Calu3 (cell line): ENCODE data around the gene FMNL1. TPM values are rescaled to one million over a fixed set of nuclear protein-coding genes. Genes with fewer than 3 reads are reported as not detected.

Experiments used
- BruUV-seq: library from RNA; stranded (reverse); fragments of 400-500 nt; replicated peaks from 2 replicates; lab custom pipeline; 2021; lab: Mats Ljungman, UMichigan
- CTCF ChIA-PET: fragments of 300-600 bp; sonication (Branson Sonifier 250); formaldehyde crosslinking; loops from one replicate; lab custom pipeline; 2022; ENCODE audit warnings: antibody characterized with exemption; lab: Charles Lee
- DNase-seq: peaks from one replicate; pipeline ENCODE4 v3.0.0; 2022
- H3K27ac Mint-ChIP-seq: one replicate; pipeline ENCODE4 v1.8.0; 2022; ENCODE audit warnings: mixed read lengths; ENCODE audit not compliant: unreplicated experiment
- H3K27me3 Mint-ChIP-seq: one replicate; pipeline ENCODE4 v1.8.0; 2022; ENCODE audit warnings: mixed read lengths; ENCODE audit not compliant: unreplicated experiment
- H3K36me3 Mint-ChIP-seq: one replicate; pipeline ENCODE4 v1.8.0; 2022; ENCODE audit warnings: mild to moderate bottlenecking, moderate library complexity, mixed read lengths; ENCODE audit not compliant: insufficient read depth, unreplicated experiment
- H3K4me1 Mint-ChIP-seq: one replicate; pipeline ENCODE4 v1.8.0; 2022; ENCODE audit warnings: mild to moderate bottlenecking, low read depth, mixed read lengths; ENCODE audit not compliant: unreplicated experiment
- H3K4me3 Mint-ChIP-seq: one replicate; pipeline ENCODE4 v1.8.0; 2022; ENCODE audit warnings: mild to moderate bottlenecking, low read depth, moderate library complexity, mixed read lengths; ENCODE audit not compliant: unreplicated experiment
- H3K9me3 Mint-ChIP-seq: one replicate; pipeline ENCODE4 v1.8.0; 2022; ENCODE audit warnings: low read depth, mixed read lengths; ENCODE audit not compliant: unreplicated experiment
- intact Hi-C: fragments of 100-400 bp; cut with micrococcal nuclease; formaldehyde crosslinking; loops from one replicate; pipeline ENCODE4 v1.10.0; 2022; ENCODE audit not compliant: unreplicated experiment
- total RNA-seq: library from RNA; stranded (reverse); gene quantifications from 2 replicates; pipeline ENCODE4 v1.2.3, GENCODE V29; 2022
- TF ChIP-seq, protein P1 (sequence below): fragments of 200-600 bp; IDR thresholded peaks from one replicate; pipeline ENCODE4 v1.8.0; 2022; ENCODE audit warnings: antibody characterized with exemption; ENCODE audit not compliant: unreplicated experiment

FMNL1 gene
- total RNA-seq, 1 experiment from 2014 or later = 9.6 TPM

DNA sequence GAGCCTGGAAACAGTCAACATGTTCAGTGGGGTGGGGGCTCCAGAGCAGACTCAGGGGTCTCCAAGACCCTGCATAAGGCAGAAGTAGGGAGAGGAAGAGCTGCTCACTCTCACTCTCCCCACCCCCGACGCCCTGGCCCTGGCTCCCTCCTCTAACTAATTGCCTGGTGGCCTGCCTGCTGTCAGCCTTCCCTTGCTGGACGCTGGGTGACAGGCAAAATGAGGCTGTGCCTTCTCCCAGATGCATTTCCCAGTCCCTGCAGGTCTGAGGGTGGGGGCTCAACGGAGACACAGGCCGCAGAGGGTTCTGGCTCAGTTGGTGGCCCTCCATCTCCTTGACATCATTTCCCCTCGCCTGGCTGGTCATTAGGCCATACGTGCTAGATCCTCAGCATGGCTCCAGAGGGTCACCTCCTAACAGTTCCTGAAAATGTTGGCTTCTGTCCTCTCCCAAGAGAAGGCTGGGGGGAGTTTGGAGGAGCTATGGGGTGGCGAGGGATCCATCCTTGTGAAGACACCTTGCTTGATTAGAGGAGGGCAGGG lies 1.4 kb downstream of the FMNL1 start:
- DNase-seq = no peak
- Mint-ChIP-seq H3K27me3 (peaks cover 46% of the 10 kb centered on the region), H3K4me1 (peaks cover 22% of the 10 kb centered on the region), H3K4me3 (peak overlapping the region; percentile 72), H3K9me3 (no peaks in the 10 kb centered on the region), H3K36me3 (peaks cover 16% of the 10 kb centered on the region), H3K27ac (no peak overlapping the region)
- TF ChIP-seq, protein P1, sequence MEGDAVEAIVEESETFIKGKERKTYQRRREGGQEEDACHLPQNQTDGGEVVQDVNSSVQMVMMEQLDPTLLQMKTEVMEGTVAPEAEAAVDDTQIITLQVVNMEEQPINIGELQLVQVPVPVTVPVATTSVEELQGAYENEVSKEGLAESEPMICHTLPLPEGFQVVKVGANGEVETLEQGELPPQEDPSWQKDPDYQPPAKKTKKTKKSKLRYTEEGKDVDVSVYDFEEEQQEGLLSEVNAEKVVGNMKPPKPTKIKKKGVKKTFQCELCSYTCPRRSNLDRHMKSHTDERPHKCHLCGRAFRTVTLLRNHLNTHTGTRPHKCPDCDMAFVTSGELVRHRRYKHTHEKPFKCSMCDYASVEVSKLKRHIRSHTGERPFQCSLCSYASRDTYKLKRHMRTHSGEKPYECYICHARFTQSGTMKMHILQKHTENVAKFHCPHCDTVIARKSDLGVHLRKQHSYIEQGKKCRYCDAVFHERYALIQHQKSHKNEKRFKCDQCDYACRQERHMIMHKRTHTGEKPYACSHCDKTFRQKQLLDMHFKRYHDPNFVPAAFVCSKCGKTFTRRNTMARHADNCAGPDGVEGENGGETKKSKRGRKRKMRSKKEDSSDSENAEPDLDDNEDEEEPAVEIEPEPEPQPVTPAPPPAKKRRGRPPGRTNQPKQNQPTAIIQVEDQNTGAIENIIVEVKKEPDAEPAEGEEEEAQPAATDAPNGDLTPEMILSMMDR = no peak
- BruUV-seq = no TSS peak
- intact Hi-C loops = no loop called here
- CTCF ChIA-PET = no interaction called here

DNA sequence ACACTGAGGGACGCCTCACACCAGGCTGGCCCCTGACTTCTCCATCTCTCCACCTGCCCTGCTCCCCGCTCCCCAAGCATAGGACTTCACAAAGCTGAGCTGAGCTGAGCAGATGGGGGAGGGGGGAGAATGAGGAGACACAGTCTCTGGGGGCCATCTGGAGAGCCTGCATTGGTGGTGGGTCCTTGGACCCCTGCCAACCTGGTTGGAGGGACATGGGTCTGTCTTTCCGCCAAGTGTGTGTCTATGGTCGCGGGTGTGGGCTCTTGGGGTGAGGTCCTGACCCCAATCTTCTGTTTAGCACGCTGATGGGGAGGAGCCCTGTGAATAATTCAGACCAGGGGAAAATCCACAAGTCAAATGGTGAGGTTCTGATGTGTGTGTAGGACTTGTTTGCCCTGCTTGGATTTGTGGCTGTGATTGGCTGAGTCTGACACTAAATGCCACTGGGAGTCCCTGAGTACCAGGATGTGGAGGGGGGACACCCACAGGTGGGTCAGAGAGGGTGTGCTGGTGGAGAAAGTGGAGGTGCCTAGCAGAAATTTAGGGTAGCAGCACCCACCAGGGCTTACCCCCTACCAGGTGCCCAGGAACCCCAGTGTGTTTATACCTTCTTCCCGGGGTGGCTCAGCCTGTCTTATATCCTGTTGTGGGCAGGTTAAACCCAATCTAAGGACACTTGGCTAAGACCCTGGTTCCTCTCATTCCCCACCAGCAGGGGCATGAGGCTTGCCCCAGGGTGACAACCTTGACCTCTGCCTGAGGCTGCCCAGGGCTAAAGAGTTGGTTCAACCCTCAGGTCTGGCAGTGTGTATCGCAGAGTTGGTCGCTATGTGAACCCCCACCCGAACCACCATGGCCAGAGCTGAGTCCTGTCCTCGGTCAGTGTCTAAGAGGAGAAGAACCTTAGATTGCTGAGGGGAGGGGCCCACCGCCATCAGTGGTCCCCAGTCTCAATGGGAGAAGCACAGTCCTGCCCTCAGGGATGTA lies 2.1 kb downstream of the FMNL1 start:
- peaks cover 22% of the 10 kb centered on the region for H3K4me1 Mint-ChIP-seq
- no peaks in the 10 kb centered on the region for H3K9me3 Mint-ChIP-seq
- peaks cover 46% of the 10 kb centered on the region for H3K27me3 Mint-ChIP-seq
- H3K36me3 Mint-ChIP-seq = peaks cover 14% of the 10 kb centered on the region
- CTCF ChIA-PET = no interaction called here
- H3K4me3 Mint-ChIP-seq = no peak overlapping the region
- no peak for DNase-seq
- intact Hi-C loops = no loop called here
- BruUV-seq = no TSS peak
- H3K27ac Mint-ChIP-seq = no peak overlapping the region
- TF ChIP-seq, protein P1 = peak; percentile 3

DNA sequence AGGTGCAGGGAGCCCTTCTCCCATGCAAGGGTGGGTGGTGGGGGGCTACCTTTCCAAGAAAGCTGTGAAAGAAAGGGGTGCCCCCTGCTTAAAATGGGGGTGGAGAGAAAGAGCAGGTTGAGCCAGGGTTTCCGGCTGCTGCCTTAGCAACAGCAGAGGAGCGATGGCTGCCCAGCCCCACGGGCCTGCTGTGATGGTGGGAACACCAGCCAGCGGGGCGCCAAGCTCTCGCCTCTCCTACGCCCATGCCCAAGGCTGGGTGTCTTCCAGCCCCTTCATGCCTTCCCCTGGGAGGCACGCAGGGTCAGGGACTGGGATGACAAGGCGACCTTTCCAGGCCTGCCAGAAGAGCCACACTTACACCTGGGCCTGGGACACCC lies 3.0 kb downstream of the FMNL1 start:
- TF ChIP-seq, protein P1 = no peak
- H3K4me3 Mint-ChIP-seq = no peak overlapping the region
- BruUV-seq = no TSS peak
- peaks cover 22% of the 10 kb centered on the region for H3K4me1 Mint-ChIP-seq
- H3K27ac Mint-ChIP-seq = no peak overlapping the region
- no peaks in the 10 kb centered on the region for H3K9me3 Mint-ChIP-seq
- H3K36me3 Mint-ChIP-seq = peaks cover 16% of the 10 kb centered on the region
- peaks cover 42% of the 10 kb centered on the region for H3K27me3 Mint-ChIP-seq
- DNase-seq = no peak
- intact Hi-C loops = no loop called here
- CTCF ChIA-PET = no interaction called here

DNA sequence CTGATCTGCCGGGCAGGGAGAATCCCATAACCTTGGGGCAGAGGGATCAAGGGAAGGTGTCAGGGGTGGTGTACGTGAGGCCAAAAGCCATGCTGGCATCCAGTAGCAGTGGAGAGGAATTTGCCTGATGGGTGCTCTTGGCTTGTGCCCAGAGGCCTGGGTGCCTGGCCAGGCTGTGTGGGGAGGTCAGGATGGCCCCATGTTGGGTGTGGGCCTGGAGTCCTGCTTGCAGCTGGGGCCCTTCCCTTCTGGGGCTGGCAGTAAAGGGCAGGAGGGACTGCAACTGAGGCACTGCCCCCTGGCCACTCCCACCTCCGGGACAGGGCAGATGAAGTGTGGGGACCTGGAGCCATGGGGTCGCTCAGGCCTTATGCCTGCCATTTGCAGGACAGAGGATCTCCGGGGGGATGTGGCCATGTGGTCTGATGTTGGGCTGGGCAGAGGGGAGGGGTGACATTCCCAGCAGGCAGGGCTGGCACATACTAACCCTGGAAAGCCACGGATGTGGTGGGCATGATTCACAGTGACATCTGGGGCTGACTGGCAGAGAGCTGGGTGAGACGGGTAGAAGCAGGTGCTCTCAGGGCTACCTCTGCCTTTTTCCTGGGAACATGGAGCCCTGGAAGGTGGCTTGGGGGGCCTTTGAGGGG lies 3.5 kb downstream of the FMNL1 start:
- Mint-ChIP-seq H3K9me3 (no peaks in the 10 kb centered on the region), H3K27ac (no peak overlapping the region), H3K4me3 (no peak overlapping the region), H3K36me3 (peaks cover 16% of the 10 kb centered on the region), H3K4me1 (peaks cover 22% of the 10 kb centered on the region), H3K27me3 (peaks cover 37% of the 10 kb centered on the region)
- no TSS peak for BruUV-seq
- TF ChIP-seq, protein P1 = no peak
- CTCF ChIA-PET = interaction anchor here (1.1 kb wide), 1 partner anchor 76 kb away, joined by 3 read pairs; no protein-coding TSS in a partner anchor
- no peak for DNase-seq
- intact Hi-C loops = no loop called here
